Activated B cell treated with CpG ODN at 0.5 μM for 24 hours (primary cell): ENCODE measurements around the gene OR52B4. TPM values are rescaled to one million over a fixed set of nuclear protein-coding genes. Genes with fewer than 3 reads are reported as not detected.
"Not testable (repeated sequence)": the region's sequence is repeated elsewhere in the genome, so short reads cannot be mapped to it uniquely, and the experiment has no call there.

Experiments used
- ATAC-seq: fragments of 200-7000 bp; cut with Tn5 transposase; one replicate; pipeline ENCODE4 v1.10.0; 2021; ENCODE audit warnings: low read depth, mild to moderate bottlenecking, moderate library complexity
- CTCF ChIA-PET: fragments of 350-600 bp; sonication (Branson Sonifier 250); formaldehyde crosslinking; loops from one replicate; lab custom pipeline; 2021; ENCODE audit warnings: antibody characterized with exemption; lab: Charles Lee
- POLR2A ChIA-PET: fragments of 350-600 bp; sonication (Branson Sonifier 250); formaldehyde crosslinking; loops from one replicate; lab custom pipeline; 2021; ENCODE audit warnings: antibody characterized with exemption; lab: Charles Lee
- DNase-seq: peaks from one replicate; pipeline ENCODE4 v3.0.0; 2022
- H3K27ac Mint-ChIP-seq: one replicate; pipeline ENCODE4 v1.8.0; 2020; ENCODE audit warnings: mixed read lengths
- H3K27me3 Mint-ChIP-seq: one replicate; pipeline ENCODE4 v1.8.0; 2021; ENCODE audit warnings: mixed read lengths
- H3K36me3 Mint-ChIP-seq: one replicate; pipeline ENCODE4 v1.8.0; 2021; ENCODE audit warnings: low read depth, mixed read lengths
- H3K4me1 Mint-ChIP-seq: one replicate; pipeline ENCODE4 v1.8.0; 2021; ENCODE audit warnings: mixed read lengths
- H3K4me3 Mint-ChIP-seq: one replicate; pipeline ENCODE4 v1.8.0; 2020; ENCODE audit warnings: mild to moderate bottlenecking, mixed read lengths
- H3K9me3 Mint-ChIP-seq: one replicate; pipeline ENCODE4 v1.8.0; 2020; ENCODE audit warnings: mixed read lengths
- CTCF ChIP-seq: fragments of 200-600 bp; IDR thresholded peaks from one replicate; pipeline ENCODE4 v1.8.0; 2022; ENCODE audit warnings: antibody characterized with exemption, mild to moderate bottlenecking
- intact Hi-C: fragments of 100-400 bp; cut with micrococcal nuclease; formaldehyde crosslinking; loops from one replicate; pipeline ENCODE4 v1.15.1; 2024
- total RNA-seq: library from RNA; stranded (reverse); gene quantifications from 2 replicates; pipeline ENCODE4 v1.2.3, GENCODE V29; 2022

OR52B4 gene
- total RNA-seq, 1 donor from 2014 or later: not detected

- no peak for DNase-seq
- CTCF ChIA-PET: no interaction called here
- no peak for ATAC-seq
Measured at GRCh38 chr11:4370166-4370565, 2.0 kb upstream of the OR52B4 start.

GRCh38 chr11:4348142-4348541, 20.0 kb downstream of the OR52B4 start:
- CTCF ChIA-PET, DNase-seq, ATAC-seq, H3K4me1 Mint-ChIP-seq, H3K27ac Mint-ChIP-seq, H3K4me3 Mint-ChIP-seq, intact Hi-C loops, H3K36me3 Mint-ChIP-seq, POLR2A ChIA-PET, H3K27me3 Mint-ChIP-seq, H3K9me3 Mint-ChIP-seq: not testable (repeated sequence)

More at GRCh38 chr11:4370166-4370565, 2.0 kb upstream of the OR52B4 start:
- no peak for TF ChIP-seq CTCF
- intact Hi-C loops: no loop called here
- POLR2A ChIA-PET: no interaction called here
- no peak overlapping the region for H3K4me3 Mint-ChIP-seq
- no peak overlapping the region for H3K27ac Mint-ChIP-seq
- H3K4me1 Mint-ChIP-seq: no peaks in the 10 kb centered on the region
- H3K36me3 Mint-ChIP-seq: no peaks in the 10 kb centered on the region
- H3K27me3 Mint-ChIP-seq: peaks cover 5% of the 10 kb centered on the region
- no peaks in the 10 kb centered on the region for H3K9me3 Mint-ChIP-seq

- POLR2A ChIA-PET, H3K36me3 Mint-ChIP-seq, H3K9me3 Mint-ChIP-seq, DNase-seq, H3K27ac Mint-ChIP-seq, H3K27me3 Mint-ChIP-seq, H3K4me3 Mint-ChIP-seq, ATAC-seq, H3K4me1 Mint-ChIP-seq, intact Hi-C loops, CTCF ChIA-PET: not testable (repeated sequence)
Measured at GRCh38 chr11:4345366-4345765, 22.8 kb downstream of the OR52B4 start.

GRCh38 chr11:4334356-4334755, 33.8 kb downstream of the OR52B4 start:
- POLR2A ChIA-PET: not testable (repeated sequence)

More at GRCh38 chr11:4334356-4334755, 33.8 kb downstream of the OR52B4 start:
- ATAC-seq, H3K36me3 Mint-ChIP-seq, H3K27me3 Mint-ChIP-seq, H3K4me3 Mint-ChIP-seq, CTCF ChIA-PET, H3K4me1 Mint-ChIP-seq, DNase-seq, intact Hi-C loops, H3K27ac Mint-ChIP-seq, H3K9me3 Mint-ChIP-seq: not testable (repeated sequence)

Other genes starting within 250 kb of the OR52B4 start
- 27.7 and 30.8 TPM in 2 replicates for gene TRIM21, start 25.3 kb upstream of the OR52B4 start, total RNA-seq
- not detected in 2 replicates for gene OR52K2, start 80.9 kb upstream of the OR52B4 start, total RNA-seq
- not detected in 2 replicates for gene OR52K1, start 114.3 kb upstream of the OR52B4 start, total RNA-seq
- gene OR52M1, start 176.8 kb upstream of the OR52B4 start, total RNA-seq: not detected in 2 replicates
- not detected in 2 replicates for gene OR52I2, start 213.4 kb upstream of the OR52B4 start, total RNA-seq
- gene OR52I1, start 225.7 kb upstream of the OR52B4 start, total RNA-seq: not detected in 2 replicates
- gene TRIM68, start 239.8 kb upstream of the OR52B4 start, total RNA-seq: 15.2 and 16.9 TPM in 2 replicates